HG02840 (cell line): Measurements from ENCODE around the gene FBXL3.
"Not testable (repeated sequence)": the region's sequence is repeated elsewhere in the genome, so short reads cannot be mapped to it uniquely, and the experiment has no call there.

ENCODE experiments used
- ATAC-seq: cut with Tn5 transposase; IDR thresholded peaks from one replicate; pipeline ENCODE4 v1.9.1; 2021; ENCODE audit warnings: mild to moderate bottlenecking, moderate library complexity, moderate number of reproducible peaks; ENCODE audit not compliant: unreplicated experiment, low FRiP score

FBXL3 gene

GRCh38 chr13:77028202-77028601 lies 1.2 kb upstream of the FBXL3 start:
- no peak for ATAC-seq

- ATAC-seq = peak; percentile 44
Observed at GRCh38 chr13:77026255-77026860, 601 bp downstream of the FBXL3 start.

GRCh38 chr13:77022341-77022740 lies 4.6 kb downstream of the FBXL3 start:
- no peak for ATAC-seq

- no peak for ATAC-seq
Observed at GRCh38 chr13:77019756-77020155, 7.2 kb downstream of the FBXL3 start.

GRCh38 chr13:77016888-77017623 lies 9.9 kb downstream of the FBXL3 start:
- no peak for ATAC-seq

GRCh38 chr13:77016251-77016812 lies 10.6 kb downstream of the FBXL3 start:
- ATAC-seq = no peak

- no peak for ATAC-seq
Observed at GRCh38 chr13:77014906-77015685, 11.9 kb downstream of the FBXL3 start.

- ATAC-seq = no peak
Observed at GRCh38 chr13:77013853-77014542, 13.0 kb downstream of the FBXL3 start.

- not testable (repeated sequence) for ATAC-seq
Observed at GRCh38 chr13:77009719-77010118, 17.2 kb downstream of the FBXL3 start.

GRCh38 chr13:77009011-77009410 lies 17.9 kb downstream of the FBXL3 start:
- no peak for ATAC-seq

GRCh38 chr13:77008337-77008736 lies 18.6 kb downstream of the FBXL3 start:
- not testable (repeated sequence) for ATAC-seq

GRCh38 chr13:77002590-77003190 lies 24.3 kb downstream of the FBXL3 start:
- ATAC-seq = no peak

GRCh38 chr13:77001963-77002587 lies 24.9 kb downstream of the FBXL3 start:
- ATAC-seq = no peak

GRCh38 chr13:77001540-77001939 lies 25.4 kb downstream of the FBXL3 start:
- ATAC-seq = no peak

- no peak for ATAC-seq
Observed at GRCh38 chr13:77000475-77000874, 26.5 kb downstream of the FBXL3 start.

GRCh38 chr13:76994281-76994680 lies 32.7 kb downstream of the FBXL3 start:
- no peak for ATAC-seq

GRCh38 chr13:76993473-76993872 lies 33.5 kb downstream of the FBXL3 start:
- no peak for ATAC-seq

GRCh38 chr13:76993021-76993420 lies 33.9 kb downstream of the FBXL3 start:
- ATAC-seq = no peak

- peak; percentile 4 for ATAC-seq
Observed at GRCh38 chr13:76992548-76993001, 34.4 kb downstream of the FBXL3 start.
